IMR-90 (cell line): Measurements from ENCODE around the gene STARD13. TPM values are rescaled to one million over a fixed set of nuclear protein-coding genes. Genes with fewer than 3 reads are reported as not detected.
A peak's percentile ranks its signal among the peaks of the same experiment; 100 is the strongest.

ENCODE experiments used
- ATAC-seq: fragments of 200-7000 bp; cut with Tn5 transposase; 2 replicates; pipeline ENCODE4 v1.9.1; 2020; ENCODE audit warnings: low read depth, mild to moderate bottlenecking, moderate library complexity
- BruUV-seq: library from RNA; stranded (reverse); fragments of 400-500 nt; replicated peaks from 2 replicates; lab custom pipeline; 2021; lab: Mats Ljungman, UMichigan
- CTCF ChIA-PET: fragments of 300-600 bp; formaldehyde crosslinking; extraction: SDS; loops from one replicate; lab custom pipeline; 2021; ENCODE audit warnings: antibody characterized with exemption; lab: Yijun Ruan, JAX
- POLR2A ChIA-PET: fragments of 300-600 bp; sonication (Branson Sonifier 250); formaldehyde crosslinking; loops from one replicate; lab custom pipeline; 2022; ENCODE audit warnings: antibody characterized with exemption; ENCODE audit not compliant: unreplicated experiment; lab: Charles Lee
- DNase-seq: peaks from one replicate; pipeline ENCODE4 v3.0.0; 2013
- H2AFZ ChIP-seq: replicated peaks from 2 replicates; pipeline ENCODE3; 2013; ENCODE audit warnings: low read length, mild to moderate bottlenecking; ENCODE audit not compliant: poor library complexity
- H2AK5ac ChIP-seq: 2 replicates; pipeline ENCODE4 v1.6.1; 2013; ENCODE audit warnings: low read depth, low read length, inconsistent platforms
- H2AK9ac ChIP-seq: replicated peaks from 2 replicates; pipeline ENCODE3; 2013; ENCODE audit warnings: mild to moderate bottlenecking, low read depth, low read length, moderate library complexity; ENCODE audit not compliant: poor library complexity
- H2BK120ac ChIP-seq: 2 replicates; pipeline ENCODE4 v1.6.1; 2013; ENCODE audit warnings: low read depth, low read length, inconsistent platforms
- H2BK15ac ChIP-seq: 3 replicates; pipeline ENCODE4 v1.6.1; 2013; ENCODE audit warnings: low read depth, low read length, inconsistent platforms
- H2BK20ac ChIP-seq: 2 replicates; pipeline ENCODE4 v1.6.1; 2013; ENCODE audit warnings: low read depth, mild to moderate bottlenecking, inconsistent platforms, low read length, moderate library complexity
- H2BK5ac ChIP-seq: 2 replicates; pipeline ENCODE4 v1.6.1; 2013; ENCODE audit warnings: mild to moderate bottlenecking, low read depth, low read length, inconsistent platforms; ENCODE audit not compliant: poor library complexity, severe bottlenecking
- H3K14ac ChIP-seq: replicated peaks from 2 replicates; pipeline ENCODE4 v1.6.1; 2013; ENCODE audit warnings: low read depth, low read length, inconsistent platforms
- H3K18ac ChIP-seq: 2 replicates; pipeline ENCODE4 v1.6.1; 2013; ENCODE audit warnings: low read depth, low read length, control low read depth
- H3K23ac ChIP-seq: 2 replicates; pipeline ENCODE4 v1.6.1; 2013; ENCODE audit warnings: low read depth, low read length, inconsistent platforms
- H3K27ac ChIP-seq: 2 replicates; pipeline ENCODE4 v1.5.1; 2013; ENCODE audit warnings: mild to moderate bottlenecking, control low read depth, low read length; ENCODE audit not compliant: insufficient read depth
- H3K27me3 ChIP-seq: 2 replicates; pipeline ENCODE4 v1.6.1; 2013; ENCODE audit warnings: low read length; ENCODE audit not compliant: control insufficient read depth, insufficient read depth
- H3K36me3 ChIP-seq: 2 replicates; pipeline ENCODE4 v1.6.1; 2013; ENCODE audit warnings: low read length, mixed read lengths; ENCODE audit not compliant: control insufficient read depth, insufficient read depth
- H3K4ac ChIP-seq: 2 replicates; pipeline ENCODE4 v1.6.1; 2013; ENCODE audit warnings: low read depth, low read length, inconsistent platforms
- H3K4me1 ChIP-seq: 2 replicates; pipeline ENCODE4 v1.6.1; 2013; ENCODE audit warnings: low read length, mixed read lengths; ENCODE audit not compliant: control insufficient read depth, insufficient read depth
- H3K4me2 ChIP-seq: 2 replicates; pipeline ENCODE4 v1.6.1; 2013; ENCODE audit warnings: low read depth, mild to moderate bottlenecking, control low read depth, low read length, moderate library complexity
- H3K4me3 ChIP-seq: 2 replicates; pipeline ENCODE4 v1.5.1; 2013; ENCODE audit warnings: low read depth, mild to moderate bottlenecking, control low read depth, low read length, moderate library complexity; ENCODE audit not compliant: insufficient read depth
- H3K56ac ChIP-seq: 2 replicates; pipeline ENCODE4 v1.6.1; 2013; ENCODE audit warnings: low read length, inconsistent platforms; ENCODE audit not compliant: insufficient read depth; ENCODE audit errors: extremely low read depth
- H3K79me1 ChIP-seq, 2 experiments: 2 replicates each; pipeline ENCODE4 v1.6.1; 2013; ENCODE audit warnings: low read length in 2 of 2, inconsistent platforms in 1 of 2, low read depth in 1 of 2
- H3K9ac ChIP-seq: 2 replicates; pipeline ENCODE4 v1.6.1; 2013; ENCODE audit warnings: low read depth, low read length, control low read depth
- H3K9me1 ChIP-seq: 2 replicates; pipeline ENCODE4 v1.6.1; 2013; ENCODE audit warnings: low read length, inconsistent platforms; ENCODE audit not compliant: insufficient read depth
- H3K9me3 ChIP-seq: 2 replicates; pipeline ENCODE4 v1.6.1; 2013; ENCODE audit warnings: low read length; ENCODE audit not compliant: control insufficient read depth, insufficient read depth
- H4K20me1 ChIP-seq: 2 replicates; pipeline ENCODE4 v1.6.1; 2013; ENCODE audit warnings: low read length, inconsistent platforms; ENCODE audit not compliant: insufficient read depth
- H4K5ac ChIP-seq: 2 replicates; pipeline ENCODE4 v1.6.1; 2013; ENCODE audit warnings: mild to moderate bottlenecking, low read depth, low read length, control low read depth
- H4K8ac ChIP-seq, 2 experiments: 2 replicates each; pipeline ENCODE4 v1.6.1; 2013; ENCODE audit warnings: low read depth in 2 of 2, low read length in 2 of 2, control low read depth in 1 of 2, inconsistent platforms in 1 of 2
- H4K91ac ChIP-seq: 2 replicates; pipeline ENCODE4 v1.6.1; 2013; ENCODE audit warnings: low read depth, low read length, inconsistent platforms; ENCODE audit not compliant: insufficient read depth
- RCOR1 ChIP-seq: IDR thresholded peaks from 2 replicates; pipeline ENCODE4 v1.6.1; 2012; ENCODE audit warnings: mild to moderate bottlenecking, low read length, improper control_type of control experiment; ENCODE audit not compliant: insufficient replicate concordance
- WGBS, 2 experiments: methylation state at CpG; one replicate each; pipeline versions ENCODE4 v1.1.5 to v1.1.7; 2013; ENCODE audit warnings: missing lambda C conversion rate in 2 of 2; ENCODE audit not compliant: insufficient read length in 1 of 2; ENCODE audit errors: extremely low coverage in 2 of 2; 5-methylcytosine and 5-hydroxymethylcytosine counted together
- dilution Hi-C: fragments of 300-500 bp; cut with HindIII; formaldehyde crosslinking; loops from one replicate; pipeline ENCODE4 v1.14.3; 2018; ENCODE audit warnings: low sequenced_read_pairs; ENCODE audit not compliant: unreplicated experiment
- in situ Hi-C: fragments of 300-500 bp; cut with MboI; formaldehyde crosslinking; loops from 3 replicates; pipeline ENCODE4 v1.14.3; 2019; ENCODE audit warnings: low sequenced_read_pairs, inconsistent platforms, mixed read lengths
- intact Hi-C: fragments of 100-400 bp; cut with micrococcal nuclease; formaldehyde crosslinking; loops from 2 replicates; pipeline ENCODE4 v1.10.0; 2022
- polyA plus RNA-seq, 3 experiments: library from polyadenylated mRNA; depleted of rRNA; stranded (reverse); fragments of >200 nt; gene quantifications; 2 replicates each; pipeline ENCODE4 v1.2.3, GENCODE V29; 2012; ENCODE audit warnings: low replicate concordance in 1 of 3
- total RNA-seq: library from RNA; depleted of rRNA; stranded (reverse); fragments of >200 nt; gene quantifications from 2 replicates; pipeline ENCODE4 v1.2.3, GENCODE V29; 2012
- TF ChIP-seq, protein P1 (sequence below): fragments of 150-350 bp; IDR thresholded peaks from 2 replicates; pipeline ENCODE4 v1.6.1; 2017; ENCODE audit warnings: mild to moderate bottlenecking, antibody characterized with exemption, low read length, low read depth

STARD13 gene
- total and polyA plus RNA-seq, 2 of the 4 experiments (the other 2 are of a cell fraction), result 23.6 to 46.6 TPM

- H3K9ac ChIP-seq, result no peak overlapping the region
- H4K8ac ChIP-seq, result peak overlapping the region; percentile 4 to 53; a peak in 2 of 4 replicates
- H3K79me1 ChIP-seq, result peaks cover 42 to 88% of the 10 kb centered on the region in 2 experiments
- peak overlapping the region; percentile 36 for H4K5ac ChIP-seq
- ChIA-PET POLR2A (no interaction called here), CTCF (no interaction called here)
- H3K18ac ChIP-seq, result peak overlapping the region; percentile 38
- H3K36me3 ChIP-seq, result 0 out of 2 replicates have a peak, but pooled peaks cover 1% of the 10 kb centered on the region
- peak overlapping the region; percentile 71 for H2AK5ac ChIP-seq
- no peaks in the 10 kb centered on the region for H3K9me3 ChIP-seq
- peak overlapping the region; percentile 67; the same call in 1 of the 2 replicates for H3K4ac ChIP-seq
- H3K4me1 ChIP-seq, result peaks cover 32% of the 10 kb centered on the region
- H2AFZ ChIP-seq, result no peak overlapping the region
- TF ChIP-seq RCOR1, result no peak
- TF ChIP-seq, protein P1, sequence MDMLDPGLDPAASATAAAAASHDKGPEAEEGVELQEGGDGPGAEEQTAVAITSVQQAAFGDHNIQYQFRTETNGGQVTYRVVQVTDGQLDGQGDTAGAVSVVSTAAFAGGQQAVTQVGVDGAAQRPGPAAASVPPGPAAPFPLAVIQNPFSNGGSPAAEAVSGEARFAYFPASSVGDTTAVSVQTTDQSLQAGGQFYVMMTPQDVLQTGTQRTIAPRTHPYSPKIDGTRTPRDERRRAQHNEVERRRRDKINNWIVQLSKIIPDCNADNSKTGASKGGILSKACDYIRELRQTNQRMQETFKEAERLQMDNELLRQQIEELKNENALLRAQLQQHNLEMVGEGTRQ, result peak; percentile 18; the same call in 1 of the 2 replicates
- peak overlapping the region; percentile 69 for H3K23ac ChIP-seq
- no peak overlapping the region for H2AK9ac ChIP-seq
- in situ Hi-C loops (no loop called here), dilution Hi-C loops (no loop called here), intact Hi-C loops (no loop called here)
- ATAC-seq (no peak), DNase-seq (no peak)
- H3K27ac ChIP-seq, result peak overlapping the region; percentile 26
- peak overlapping the region; percentile 81 for H2BK5ac ChIP-seq
- peaks cover 55% of the 10 kb centered on the region for H4K20me1 ChIP-seq
- H4K91ac ChIP-seq, result peak overlapping the region; percentile 53
- peak overlapping the region; percentile 78 for H3K14ac ChIP-seq
- peak overlapping the region; percentile 61; the same call in 1 of the 2 replicates for H2BK20ac ChIP-seq
- H3K9me1 ChIP-seq, result peaks cover 35% of the 10 kb centered on the region
- peak overlapping the region; percentile 31; the same call in 1 of the 2 replicates for H2BK120ac ChIP-seq
- no peak overlapping the region for H3K4me3 ChIP-seq
- no TSS peak for BruUV-seq
- H3K56ac ChIP-seq, result no peak overlapping the region
- 95% methylated on average over 4 of the region's 6 CpGs; no CpG with 5 or more reads in 1 of the 2 experiments for WGBS, 2 experiments
- H2BK15ac ChIP-seq, result peak overlapping the region; percentile 52; the same call in 2 of the 3 replicates
- no peak overlapping the region for H3K4me2 ChIP-seq
- no peaks in the 10 kb centered on the region for H3K27me3 ChIP-seq
Observed at GRCh38 chr13:33208290-33209220, 77.0 kb downstream of the STARD13 start.
